HG02852 (cell line): ENCODE results near the gene EHBP1L1.

Source experiments
- ATAC-seq: cut with Tn5 transposase; IDR thresholded peaks from one replicate; pipeline ENCODE4 v1.9.1; 2021; ENCODE audit warnings: mild to moderate bottlenecking, moderate library complexity; ENCODE audit not compliant: unreplicated experiment

EHBP1L1 gene

GRCh38 chr11:65592858-65593517 lies 17.1 kb downstream of the EHBP1L1 start:
- no peak for ATAC-seq

- ATAC-seq: no peak
Measured at GRCh38 chr11:65593518-65594414, 17.9 kb downstream of the EHBP1L1 start.

GRCh38 chr11:65595131-65595530 lies 19.3 kb downstream of the EHBP1L1 start:
- ATAC-seq: no peak

- ATAC-seq: no peak
Measured at GRCh38 chr11:65595543-65596281, 19.9 kb downstream of the EHBP1L1 start, which contains the start of gene KCNK7. Gene KCNK7, minus strand, starts transcription at chr11:65595800. Its CDS starts 28 bp downstream, at chr11:65595772.

- no peak for ATAC-seq
Measured at GRCh38 chr11:65596520-65596919, 20.7 kb downstream of the EHBP1L1 start.

GRCh38 chr11:65598258-65598699 lies 22.4 kb downstream of the EHBP1L1 start:
- no peak for ATAC-seq

- no peak for ATAC-seq
Measured at GRCh38 chr11:65599216-65599954, 23.5 kb downstream of the EHBP1L1 start.

- no peak for ATAC-seq
Measured at GRCh38 chr11:65599955-65600246, 24.0 kb downstream of the EHBP1L1 start.

- no peak for ATAC-seq
Measured at GRCh38 chr11:65604258-65604657, 28.4 kb downstream of the EHBP1L1 start.

GRCh38 chr11:65606876-65607613 lies 31.2 kb downstream of the EHBP1L1 start:
- no peak for ATAC-seq

GRCh38 chr11:65607614-65608426 lies 32.0 kb downstream of the EHBP1L1 start:
- no peak for ATAC-seq

- no peak for ATAC-seq
Measured at GRCh38 chr11:65609229-65609628, 33.4 kb downstream of the EHBP1L1 start.

- ATAC-seq: no peak
Measured at GRCh38 chr11:65609665-65610064, 33.8 kb downstream of the EHBP1L1 start.

GRCh38 chr11:65610404-65610803 lies 34.6 kb downstream of the EHBP1L1 start:
- no peak for ATAC-seq

GRCh38 chr11:65611028-65611757 lies 35.3 kb downstream of the EHBP1L1 start:
- ATAC-seq: no peak

GRCh38 chr11:65611758-65612603 lies 36.1 kb downstream of the EHBP1L1 start:
- ATAC-seq: no peak

- no peak for ATAC-seq
Measured at GRCh38 chr11:65612691-65613090, 36.8 kb downstream of the EHBP1L1 start.
